Panc1 (cell line): ENCODE data around the gene RXYLT1. TPM values are rescaled to one million over a fixed set of nuclear protein-coding genes. Genes with fewer than 3 reads are reported as not detected.

Experiments
- ATAC-seq: fragments of 200-7000 bp; cut with Tn5 transposase; 2 replicates; pipeline ENCODE4 v1.9.1; 2020; ENCODE audit warnings: mild to moderate bottlenecking, moderate library complexity
- BruUV-seq: library from RNA; stranded (reverse); fragments of 400-500 nt; replicated peaks from 2 replicates; lab custom pipeline; 2021; lab: Mats Ljungman, UMichigan
- CTCF ChIA-PET: fragments of 300-600 bp; sonication (Branson Sonifier 250); formaldehyde crosslinking; loops from one replicate; lab custom pipeline; 2022; ENCODE audit warnings: antibody characterized with exemption; lab: Charles Lee
- POLR2A ChIA-PET: fragments of 300-600 bp; sonication (Branson Sonifier 250); formaldehyde crosslinking; loops from one replicate; lab custom pipeline; 2022; ENCODE audit warnings: antibody characterized with exemption; lab: Charles Lee
- DNase-seq: peaks from one replicate; pipeline ENCODE4 v3.0.0-alpha.2; 2010; ENCODE audit warnings: low read depth, low spot score
- H3K27ac ChIP-seq: 2 replicates; pipeline ENCODE4 v1.5.1; 2011; ENCODE audit warnings: mild to moderate bottlenecking, low read length, inconsistent platforms
- H3K27me3 ChIP-seq: fragments of 200-500 bp; sonication (Bioruptor generic); 2 replicates; pipeline ENCODE4 v1.6.0; 2014; ENCODE audit warnings: low read length, inconsistent platforms; ENCODE audit not compliant: control insufficient read depth, insufficient read depth
- H3K36me3 ChIP-seq: fragments of 200-500 bp; sonication (Bioruptor generic); 2 replicates; pipeline ENCODE4 v1.5.1; 2014; ENCODE audit warnings: inconsistent platforms, mild to moderate bottlenecking, low read length, moderate library complexity; ENCODE audit not compliant: control insufficient read depth, insufficient read depth
- H3K4me1 ChIP-seq: 2 replicates; pipeline ENCODE4 v1.5.1; 2011; ENCODE audit warnings: inconsistent platforms, mild to moderate bottlenecking, low read length, moderate library complexity; ENCODE audit not compliant: control insufficient read depth, insufficient read depth
- H3K4me3 ChIP-seq, 2 experiments: 2 replicates each; pipeline ENCODE4 v1.5.1; 2011 to 2012; ENCODE audit warnings: low read depth in 2 of 2, low read length in 2 of 2, mild to moderate bottlenecking in 2 of 2, inconsistent platforms in 1 of 2, moderate library complexity in 1 of 2
- H3K9me3 ChIP-seq: fragments of 200-500 bp; sonication (Bioruptor generic); 2 replicates; pipeline ENCODE4 v1.5.1; 2014; ENCODE audit warnings: low read depth, mild to moderate bottlenecking, inconsistent platforms, low read length, moderate library complexity; ENCODE audit not compliant: control insufficient read depth, insufficient read depth
- POLR2AphosphoS5 ChIP-seq: IDR thresholded peaks from 2 replicates; pipeline ENCODE4 v1.6.1; 2012; ENCODE audit warnings: mild to moderate bottlenecking, low read depth, low read length, moderate library complexity
- REST ChIP-seq, 2 experiments: IDR thresholded peaks; 2 replicates each; pipeline ENCODE4 v1.6.1; 2011 to 2012; ENCODE audit warnings: low read depth in 2 of 2, control low read depth in 1 of 2, low read length in 1 of 2, mild to moderate bottlenecking in 1 of 2, moderate library complexity in 1 of 2; ENCODE audit not compliant: insufficient read depth in 1 of 2
- SIN3A ChIP-seq: IDR thresholded peaks from 2 replicates; pipeline ENCODE4 v1.6.1; 2012; ENCODE audit warnings: low read depth, mild to moderate bottlenecking, low read length, moderate library complexity, borderline replicate concordance; ENCODE audit not compliant: insufficient read depth
- TCF7L2 ChIP-seq: IDR thresholded peaks from 2 replicates; pipeline ENCODE4 v1.6.1; 2011; ENCODE audit warnings: mild to moderate bottlenecking, low read depth, low read length, inconsistent platforms
- in situ Hi-C: cut with HindIII; loops from 2 replicates; pipeline ENCODE4 v1.10.0; 2016; ENCODE audit warnings: low sequenced_read_pairs, low pct_unique_long_range_greater_than_20kb
- intact Hi-C: fragments of 100-400 bp; cut with micrococcal nuclease; formaldehyde crosslinking; loops from one replicate; pipeline ENCODE4 v1.10.0; 2022; ENCODE audit not compliant: unreplicated experiment
- total RNA-seq: library from RNA; stranded (reverse); gene quantifications from one replicate; pipeline ENCODE4 v1.2.1, GENCODE V29; 2021; ENCODE audit not compliant: unreplicated experiment
- TF ChIP-seq, protein P1 (sequence below): fragments of 450-650 bp; IDR thresholded peaks from 2 replicates; pipeline ENCODE4 v1.5.1; 2017; ENCODE audit warnings: mild to moderate bottlenecking

The RXYLT1 gene
- total RNA-seq, 1 experiment from 2014 or later = 20.3 TPM

DNA sequence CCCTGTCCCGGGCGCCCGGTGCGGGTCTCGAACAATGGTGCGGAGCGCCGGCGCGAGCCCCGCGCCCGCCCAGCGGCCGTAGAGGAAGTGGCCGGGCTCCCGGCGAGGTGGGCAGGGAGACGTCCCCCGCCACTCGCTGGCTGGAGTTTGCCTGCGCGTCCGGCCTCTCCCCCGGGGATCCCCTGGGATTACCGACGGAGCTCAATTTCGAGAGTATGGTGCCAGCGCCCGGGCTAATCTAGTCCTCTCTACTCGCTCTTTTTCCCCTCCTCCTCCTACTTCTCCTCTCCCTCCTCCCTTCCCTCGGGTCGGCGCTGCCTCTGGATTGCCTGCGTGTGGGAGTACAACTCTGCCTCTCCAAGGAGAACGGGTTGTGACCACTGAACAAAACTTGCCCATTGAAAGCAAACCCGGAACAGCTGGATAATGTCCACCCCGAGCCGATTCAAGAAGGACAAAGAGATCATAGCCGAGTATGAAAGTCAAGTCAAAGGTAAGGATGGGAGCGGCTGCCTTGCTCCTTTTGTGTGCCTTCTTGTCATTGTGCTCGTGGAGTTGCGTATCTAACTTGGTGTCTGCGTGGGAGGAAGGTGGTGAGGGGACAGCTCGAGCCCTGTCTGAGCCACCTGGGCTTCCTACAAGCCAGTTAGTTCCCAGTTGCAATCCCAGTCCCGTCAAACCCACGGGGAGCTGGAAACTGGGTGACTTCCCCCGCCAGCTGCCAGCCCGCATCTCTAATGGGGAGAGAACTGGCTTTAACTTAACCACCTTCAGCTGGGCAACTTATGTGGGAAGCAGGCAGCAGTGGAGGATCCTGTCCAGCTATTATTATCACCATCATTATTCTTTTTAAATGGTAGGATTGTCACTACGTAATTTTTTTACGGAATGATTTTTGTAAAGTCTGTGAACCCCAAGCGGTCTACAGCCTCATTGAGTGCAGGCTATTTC, 65.0 kb downstream of the RXYLT1 start, which contains the start of gene SRGAP1:
TSS of gene SRGAP1 (plus strand) at position 310 of the 951 bp plus-strand sequence. CDS start at position 427, 117 bp downstream.
- ChIA-PET CTCF (interaction anchor here (1.1 kb wide), 1 partner anchor 337 kb away, joined by 4 read pairs; no protein-coding TSS in a partner anchor), POLR2A (interaction anchor here (0.5 to 0.6 kb wide), 2 partner anchors 10 to 376 kb away, joined by 3 to 6 read pairs; no protein-coding TSS in a partner anchor)
- peak; percentile 22 for ATAC-seq

DNA sequence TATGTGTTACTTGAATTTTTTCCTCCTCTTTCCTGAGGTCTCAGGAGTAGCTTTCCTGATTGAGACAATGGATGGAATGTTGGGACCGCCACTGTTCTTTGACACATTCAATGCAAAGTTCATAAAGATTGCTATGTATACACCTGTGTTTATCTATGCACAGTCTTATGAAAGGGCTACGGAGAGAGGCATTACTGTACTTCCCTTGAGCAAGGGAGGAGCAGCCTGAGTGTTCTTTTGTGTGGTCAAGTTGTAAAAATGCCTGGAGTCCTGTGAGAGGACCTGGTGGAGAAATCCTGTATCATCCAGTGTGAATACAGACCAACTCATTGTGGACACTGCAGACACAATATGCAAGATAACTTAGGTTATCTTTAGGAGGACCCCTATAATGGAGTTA, 66.0 kb downstream of the RXYLT1 start:
- no peaks in the 10 kb centered on the region for H3K36me3 ChIP-seq
- DNase-seq (no peak), ATAC-seq (no peak)
- H3K9me3 ChIP-seq = no peaks in the 10 kb centered on the region
- peak overlapping the region; percentile 97 for H3K27ac ChIP-seq
- peak overlapping the region; percentile 83 to 95 for H3K4me3 ChIP-seq
- intact Hi-C loops = loop anchor here (5.0 to 10.0 kb wide), 3 partner anchors 72 to 259 kb away; no protein-coding TSS in a partner anchor
- TF ChIP-seq, protein P1, sequence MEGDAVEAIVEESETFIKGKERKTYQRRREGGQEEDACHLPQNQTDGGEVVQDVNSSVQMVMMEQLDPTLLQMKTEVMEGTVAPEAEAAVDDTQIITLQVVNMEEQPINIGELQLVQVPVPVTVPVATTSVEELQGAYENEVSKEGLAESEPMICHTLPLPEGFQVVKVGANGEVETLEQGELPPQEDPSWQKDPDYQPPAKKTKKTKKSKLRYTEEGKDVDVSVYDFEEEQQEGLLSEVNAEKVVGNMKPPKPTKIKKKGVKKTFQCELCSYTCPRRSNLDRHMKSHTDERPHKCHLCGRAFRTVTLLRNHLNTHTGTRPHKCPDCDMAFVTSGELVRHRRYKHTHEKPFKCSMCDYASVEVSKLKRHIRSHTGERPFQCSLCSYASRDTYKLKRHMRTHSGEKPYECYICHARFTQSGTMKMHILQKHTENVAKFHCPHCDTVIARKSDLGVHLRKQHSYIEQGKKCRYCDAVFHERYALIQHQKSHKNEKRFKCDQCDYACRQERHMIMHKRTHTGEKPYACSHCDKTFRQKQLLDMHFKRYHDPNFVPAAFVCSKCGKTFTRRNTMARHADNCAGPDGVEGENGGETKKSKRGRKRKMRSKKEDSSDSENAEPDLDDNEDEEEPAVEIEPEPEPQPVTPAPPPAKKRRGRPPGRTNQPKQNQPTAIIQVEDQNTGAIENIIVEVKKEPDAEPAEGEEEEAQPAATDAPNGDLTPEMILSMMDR = no peak
- in situ Hi-C loops = no loop called here
- CTCF ChIA-PET = interaction anchor here (1.1 kb wide), 1 partner anchor 336 kb away, joined by 4 read pairs; no protein-coding TSS in a partner anchor
- H3K27me3 ChIP-seq = no peaks in the 10 kb centered on the region
- H3K4me1 ChIP-seq = peaks cover 44% of the 10 kb centered on the region
- POLR2A ChIA-PET = no interaction called here
- no TSS peak for BruUV-seq

More for the DNA sequence above, 65.0 kb downstream of the RXYLT1 start, which contains the start of gene SRGAP1:
- peaks cover 35% of the 10 kb centered on the region for H3K4me1 ChIP-seq
- H3K9me3 ChIP-seq = no peaks in the 10 kb centered on the region
- DNase-seq = no peak
- H3K36me3 ChIP-seq = no peaks in the 10 kb centered on the region
- BruUV-seq = TSS peak; percentile 76
- intact Hi-C loops = loop anchor here (5.0 to 10.0 kb wide), 4 partner anchors 73 to 338 kb away; no protein-coding TSS in a partner anchor
- H3K4me3 ChIP-seq = peak within 1 kb of the TSS; percentile 83 to 95
- peak; percentile 77; the same call in 1 of the 2 replicates for TF ChIP-seq SIN3A
- TF ChIP-seq POLR2AphosphoS5 = no peak; the same call in 1 of the 2 replicates
- H3K27me3 ChIP-seq = no peaks in the 10 kb centered on the region
- H3K27ac ChIP-seq = peak within 1 kb of the TSS; percentile 97
- in situ Hi-C loops = no loop called here

DNA sequence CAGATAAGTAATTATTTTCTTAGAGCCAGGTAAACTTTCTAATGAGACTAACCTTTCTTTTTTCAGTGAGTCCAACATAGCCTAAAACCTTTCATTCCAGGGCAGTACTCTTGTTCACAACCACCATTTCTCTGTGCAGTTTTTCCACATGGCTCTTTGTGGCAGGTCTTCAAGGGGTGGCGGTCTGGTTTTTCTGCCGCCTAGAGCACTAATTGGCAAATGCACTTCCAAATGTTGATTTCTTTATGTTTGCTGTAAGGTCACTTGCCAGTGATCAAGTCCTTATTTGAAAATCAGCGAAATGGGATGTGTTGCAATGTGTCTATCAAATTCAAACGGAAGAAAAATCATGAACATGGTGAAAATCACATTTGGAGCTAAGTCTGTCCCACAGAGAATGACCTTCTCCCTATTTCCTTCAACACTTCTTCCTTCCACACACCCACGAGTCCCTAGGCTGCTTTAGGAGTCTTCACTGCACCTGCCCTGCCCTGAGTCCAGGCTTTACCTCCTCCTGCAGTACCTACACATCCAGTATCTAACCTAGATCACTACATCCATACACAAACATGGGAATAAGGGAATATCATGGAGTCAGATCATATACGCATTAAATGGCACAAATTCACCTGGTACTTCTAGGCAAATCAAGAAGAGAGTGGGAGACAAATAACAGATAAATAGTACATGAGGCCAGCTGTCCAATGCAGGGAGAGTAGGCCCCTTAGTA, 66.7 kb downstream of the RXYLT1 start:
- intact Hi-C loops (loop anchor here (5.0 to 10.0 kb wide), 3 partner anchors 71 to 258 kb away; no protein-coding TSS in a partner anchor), in situ Hi-C loops (no loop called here)
- DNase-seq (no peak), ATAC-seq (no peak)
- Histone ChIP-seq H3K27ac (peak overlapping the region; percentile 97), H3K4me3 (peak overlapping the region; percentile 83 to 95), H3K4me1 (peaks cover 44% of the 10 kb centered on the region), H3K27me3 (no peaks in the 10 kb centered on the region), H3K36me3 (no peaks in the 10 kb centered on the region), H3K9me3 (no peaks in the 10 kb centered on the region)
- POLR2A ChIA-PET = no interaction called here
- CTCF ChIA-PET = no interaction called here
- BruUV-seq = no TSS peak
- TF ChIP-seq POLR2AphosphoS5 (no peak), TCF7L2 (no peak), SIN3A (no peak), REST (IDR thresholded peaks at IDR 0.05; ENCODE audit: insufficient read depth in 1 of 2, low read depth in 2 of 2, low read length in 1 of 2) (no peak)
- TF ChIP-seq, protein P1 = no peak; the same call in 1 of the 2 replicates
